Epithelial cell of prostate (primary cell): ENCODE measurements around the gene TCAF1.
"Not testable (repeated sequence)": the region's sequence is repeated elsewhere in the genome, so short reads cannot be mapped to it uniquely, and the experiment has no call there.

ENCODE experiments used
- DNase-seq: peaks from one replicate; pipeline ENCODE4 v3.0.0-alpha.2; 2011; ENCODE audit warnings: low read depth, low spot score
- H3K27ac ChIP-seq: fragments of 450-650 bp; 2 replicates; pipeline ENCODE4 v1.5.1; 2017; ENCODE audit warnings: mild to moderate bottlenecking

TCAF1 gene

DNA sequence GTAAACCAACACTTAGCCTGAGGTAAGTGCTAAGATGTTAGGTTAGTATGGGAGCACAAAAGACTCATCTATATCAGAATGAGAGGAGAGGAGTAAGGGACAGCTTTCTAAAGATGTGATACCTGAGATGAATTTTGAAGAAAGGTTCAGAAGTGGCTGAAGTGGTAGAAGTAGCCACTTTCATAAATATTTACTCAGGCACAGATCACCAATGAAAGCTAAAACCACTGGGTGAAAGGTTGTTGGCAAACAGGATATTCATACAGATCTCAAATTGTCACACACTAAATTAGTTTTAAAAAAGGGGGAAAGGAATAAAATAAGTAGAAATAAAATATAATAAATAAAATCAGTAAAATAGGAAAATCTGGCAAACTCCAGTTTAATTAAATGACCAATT, 30.4 kb downstream of the TCAF1 start:
- DNase-seq, result not testable (repeated sequence)

DNA sequence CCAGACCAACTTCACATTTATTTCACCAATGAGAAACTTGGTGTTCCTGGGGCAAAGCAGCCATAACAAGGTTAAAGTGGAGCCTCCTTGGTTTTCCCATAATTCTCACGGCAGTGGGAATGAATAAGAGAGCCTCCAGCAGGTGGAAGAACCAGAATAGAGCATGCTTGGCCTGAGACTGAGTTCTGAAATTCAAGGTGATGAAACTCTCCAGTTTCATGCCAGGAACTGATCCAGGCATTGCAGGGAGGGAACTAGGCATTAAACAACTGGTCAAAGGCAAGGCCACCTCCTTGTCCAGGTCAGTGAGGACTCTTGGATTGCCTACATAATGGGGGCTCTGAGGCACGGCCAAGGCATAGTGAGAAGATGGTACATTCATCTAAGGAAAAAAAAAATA, 44.0 kb downstream of the TCAF1 start:
- not testable (repeated sequence) for DNase-seq, H3K27ac ChIP-seq

More for the DNA sequence above, 30.4 kb downstream of the TCAF1 start:
- not testable (repeated sequence) for H3K27ac ChIP-seq

DNA sequence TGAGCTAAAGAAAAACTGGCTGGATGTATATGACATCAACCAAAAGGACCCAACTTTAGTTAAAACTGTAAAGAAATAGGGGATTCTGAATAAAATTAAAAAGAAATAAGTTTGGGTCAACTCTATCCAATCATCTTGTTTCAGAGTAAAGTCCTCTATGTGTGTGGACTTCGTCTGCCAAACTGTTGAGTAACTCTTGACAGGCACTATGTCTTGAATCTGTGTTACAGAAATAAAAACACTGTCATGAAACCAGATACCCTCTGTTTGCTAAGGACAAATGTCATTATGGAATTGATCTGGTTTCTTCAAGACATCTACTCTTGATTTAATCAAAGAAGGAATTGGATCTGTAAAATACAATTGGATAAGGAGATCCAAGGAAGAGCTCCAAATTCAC, 46.5 kb downstream of the TCAF1 start:
- DNase-seq, H3K27ac ChIP-seq: not testable (repeated sequence)

DNA sequence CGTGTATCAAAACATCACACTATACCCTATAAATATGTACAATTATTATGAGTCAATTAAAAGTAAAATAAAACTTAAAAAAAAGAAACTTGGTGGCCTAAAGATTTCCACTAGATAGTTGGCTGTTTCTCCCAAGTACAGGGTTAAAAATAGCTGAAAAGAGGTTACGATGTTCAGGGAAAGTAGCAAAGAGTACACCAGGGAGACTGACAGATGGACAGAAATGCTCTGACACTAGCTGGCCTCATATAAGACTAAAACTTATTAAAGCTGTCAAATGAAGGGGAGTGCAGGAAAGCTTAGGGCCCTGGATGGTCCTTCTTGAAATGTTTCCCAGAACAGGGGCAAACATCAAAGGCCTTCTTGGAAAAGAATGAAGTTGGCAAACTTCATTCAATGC, 51.3 kb downstream of the TCAF1 start:
- no peak for DNase-seq
- H3K27ac ChIP-seq, result no peak overlapping the region

DNA sequence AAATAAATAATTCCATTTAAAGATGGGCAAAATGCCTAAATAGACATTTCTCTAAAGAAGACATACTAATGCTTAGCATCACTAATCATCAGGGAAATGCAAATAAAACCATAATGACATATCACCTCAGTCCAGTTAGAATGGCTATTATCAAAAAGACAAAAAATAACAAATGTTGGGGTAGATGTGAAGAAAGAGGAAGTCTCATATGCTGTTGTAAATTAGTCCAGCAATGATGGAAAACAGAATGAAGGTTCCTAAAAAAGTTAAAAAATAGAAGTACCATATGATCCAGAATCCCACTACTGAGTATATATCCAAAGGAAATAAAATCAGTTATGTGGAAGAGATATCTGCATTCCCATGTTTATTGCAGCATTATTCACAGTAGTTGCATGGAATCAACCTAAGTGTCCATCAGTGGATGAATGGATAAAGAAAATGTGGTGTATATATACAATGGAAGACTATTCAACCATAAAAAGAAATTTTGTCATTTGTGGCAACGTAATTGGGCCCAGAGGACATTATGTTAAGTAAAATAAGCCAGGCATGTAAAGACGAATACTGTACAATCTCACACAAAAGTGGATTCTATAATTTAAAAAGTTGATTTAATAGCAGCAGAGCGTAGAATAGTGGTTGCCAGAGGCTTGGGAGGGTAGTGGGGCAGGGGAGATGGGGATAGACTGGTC, 52.0 kb downstream of the TCAF1 start:
- no peak for DNase-seq
- H3K27ac ChIP-seq, result no peak overlapping the region

DNA sequence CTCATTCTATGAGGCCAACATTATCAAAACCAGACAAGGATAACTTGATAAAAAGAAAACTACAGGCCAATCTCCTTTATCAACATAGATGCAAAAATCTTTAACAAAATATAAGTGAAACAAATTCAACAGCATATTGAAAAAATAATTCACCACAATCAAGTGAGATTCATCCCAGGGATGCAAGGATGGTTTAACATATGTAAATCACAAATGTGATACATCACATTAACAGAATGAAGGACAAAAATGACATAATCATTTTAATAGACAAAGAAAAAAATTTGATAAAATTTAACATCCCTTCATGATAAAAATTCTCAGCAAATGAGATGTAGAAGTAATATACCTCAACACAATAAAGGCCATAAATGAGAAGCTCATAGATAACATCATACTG, 53.8 kb downstream of the TCAF1 start:
- H3K27ac ChIP-seq, result no peak overlapping the region
- DNase-seq, result no peak

DNA sequence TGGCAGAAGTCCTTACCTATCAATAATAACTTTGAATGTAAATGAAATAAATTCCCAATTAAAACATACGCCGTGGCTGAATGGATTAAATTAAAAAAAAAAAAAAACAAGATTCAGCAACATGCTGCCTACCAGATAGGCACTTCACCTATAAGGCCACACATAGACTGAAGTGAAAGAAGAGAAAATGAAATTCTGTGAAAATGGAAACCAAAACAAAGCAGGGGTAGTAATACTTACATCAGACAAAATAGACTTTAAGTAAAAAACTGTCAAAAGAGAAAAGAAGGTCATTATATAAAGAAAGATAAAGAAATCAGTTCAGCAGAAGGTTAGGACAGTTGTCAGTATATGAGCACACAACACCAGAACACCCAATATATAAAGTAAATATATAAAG, 55.3 kb downstream of the TCAF1 start:
- H3K27ac ChIP-seq, result no peak overlapping the region
- no peak for DNase-seq

DNA sequence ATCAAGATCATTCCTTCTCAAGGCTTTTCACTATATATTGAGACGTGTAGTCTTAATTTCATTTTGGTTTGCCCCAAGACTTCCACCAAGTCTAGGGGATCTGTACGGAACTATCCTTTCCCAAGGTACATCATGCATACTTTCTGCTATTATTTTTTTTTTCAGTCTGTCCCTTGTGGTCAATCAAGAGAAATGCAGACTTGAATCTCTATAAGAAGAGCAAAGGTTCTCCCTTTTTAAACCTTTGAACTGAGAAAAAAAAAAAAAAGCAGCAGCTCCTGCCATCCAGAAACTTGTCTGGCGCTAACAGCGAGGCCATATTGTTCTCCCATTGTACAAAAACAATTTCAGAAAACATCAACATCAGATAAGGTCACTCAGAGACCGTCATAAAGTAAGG, 60.3 kb downstream of the TCAF1 start:
- H3K27ac ChIP-seq, DNase-seq: not testable (repeated sequence)

DNA sequence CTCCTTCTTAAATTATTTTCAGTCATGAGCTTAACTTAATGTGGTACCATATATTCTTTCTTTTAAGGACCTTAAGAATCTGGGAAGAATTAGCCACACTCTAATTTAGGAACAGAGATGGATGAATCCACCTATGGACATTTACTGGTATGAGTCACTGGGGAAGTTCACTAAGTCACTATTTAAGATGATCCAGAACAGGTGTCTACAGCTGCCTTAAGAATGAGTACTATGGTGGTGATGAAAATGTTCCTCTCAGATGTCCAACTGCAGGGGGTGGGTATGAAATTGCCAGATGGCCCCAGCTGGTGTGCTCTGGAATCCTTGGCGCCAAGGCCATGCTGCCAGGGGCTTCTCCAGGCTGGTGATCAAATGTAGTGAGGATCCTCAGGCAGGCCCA, 61.9 kb downstream of the TCAF1 start:
- not testable (repeated sequence) for H3K27ac ChIP-seq, DNase-seq

DNA sequence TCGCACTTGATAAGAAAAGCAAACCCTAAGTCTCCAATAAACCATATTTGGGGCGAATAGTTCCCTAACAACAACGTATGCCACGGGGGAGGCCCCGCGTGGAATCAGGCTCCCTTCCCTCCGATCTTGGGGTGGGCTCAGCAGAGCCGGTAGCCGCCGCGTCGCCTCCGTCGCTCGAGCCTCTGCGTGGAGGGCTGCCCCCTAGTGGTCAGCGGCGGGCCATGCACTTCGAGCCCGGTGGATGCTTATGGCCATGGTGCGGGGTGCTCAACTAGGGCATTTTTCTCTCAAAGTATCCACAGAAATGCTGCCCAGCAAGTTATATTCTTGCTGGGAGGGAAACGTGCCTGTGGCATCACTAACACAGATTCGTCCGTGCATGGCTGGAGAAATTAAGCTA, 64.8 kb downstream of the TCAF1 start:
- not testable (repeated sequence) for DNase-seq, H3K27ac ChIP-seq

DNA sequence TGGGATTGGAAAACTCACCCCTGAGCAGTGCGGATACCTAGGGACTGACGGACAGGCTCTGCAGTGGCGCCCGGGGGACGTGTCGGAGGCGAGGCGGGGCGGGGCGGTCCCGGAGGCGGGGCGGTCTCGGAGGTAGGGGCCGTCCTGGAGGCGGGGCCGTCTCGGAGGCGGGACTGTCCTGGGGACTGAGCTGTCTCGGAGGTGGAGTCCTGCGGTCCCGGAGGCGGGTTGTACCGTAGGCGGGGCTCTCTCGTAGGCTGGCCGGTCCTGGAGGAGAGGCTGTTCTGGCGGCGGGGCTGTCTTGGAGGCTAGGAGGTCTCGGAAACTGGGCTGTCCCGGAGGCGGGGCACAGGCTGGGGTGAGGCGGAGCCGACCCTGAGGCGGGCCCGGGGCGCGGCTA, 65.4 kb downstream of the TCAF1 start:
- not testable (repeated sequence) for H3K27ac ChIP-seq, DNase-seq

DNA sequence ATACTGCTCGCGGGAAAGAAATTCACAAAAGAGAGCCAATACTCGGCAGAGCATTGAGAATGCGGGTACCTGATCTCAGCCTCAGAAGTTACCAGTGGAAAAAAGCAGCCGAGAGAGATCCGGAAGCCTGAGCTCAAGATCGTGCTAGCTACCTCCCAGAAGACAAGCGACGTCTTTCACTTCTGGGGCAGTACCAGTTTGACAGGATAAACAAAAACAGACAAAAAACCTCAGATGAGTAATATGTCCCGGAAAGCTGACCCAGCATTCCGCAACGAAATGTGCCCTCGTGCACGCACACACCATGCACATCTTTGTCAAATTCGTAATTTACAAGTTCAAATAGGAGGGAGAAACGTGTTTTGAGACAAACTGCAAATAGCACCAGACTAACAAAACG, 65.9 kb downstream of the TCAF1 start:
- not testable (repeated sequence) for DNase-seq, H3K27ac ChIP-seq

DNA sequence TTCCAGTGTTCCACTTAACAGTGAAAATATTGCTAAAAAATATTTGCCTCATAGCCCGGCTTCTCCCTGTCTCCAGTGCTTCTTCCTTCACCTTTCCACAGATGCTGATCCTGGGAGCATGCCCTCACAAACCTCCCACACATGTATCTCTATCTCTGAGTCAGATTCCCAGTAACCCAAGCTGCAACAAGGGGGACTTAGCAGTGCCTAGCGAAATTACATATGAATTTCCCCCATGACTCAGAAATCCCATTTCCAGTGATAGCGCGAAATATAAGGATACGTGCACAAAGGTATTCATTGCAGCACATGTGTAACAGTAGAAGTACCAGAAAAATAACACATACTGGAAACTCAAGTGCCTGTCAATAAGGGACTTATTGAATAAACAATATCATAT, 75.4 kb downstream of the TCAF1 start:
- not testable (repeated sequence) for H3K27ac ChIP-seq, DNase-seq

DNA sequence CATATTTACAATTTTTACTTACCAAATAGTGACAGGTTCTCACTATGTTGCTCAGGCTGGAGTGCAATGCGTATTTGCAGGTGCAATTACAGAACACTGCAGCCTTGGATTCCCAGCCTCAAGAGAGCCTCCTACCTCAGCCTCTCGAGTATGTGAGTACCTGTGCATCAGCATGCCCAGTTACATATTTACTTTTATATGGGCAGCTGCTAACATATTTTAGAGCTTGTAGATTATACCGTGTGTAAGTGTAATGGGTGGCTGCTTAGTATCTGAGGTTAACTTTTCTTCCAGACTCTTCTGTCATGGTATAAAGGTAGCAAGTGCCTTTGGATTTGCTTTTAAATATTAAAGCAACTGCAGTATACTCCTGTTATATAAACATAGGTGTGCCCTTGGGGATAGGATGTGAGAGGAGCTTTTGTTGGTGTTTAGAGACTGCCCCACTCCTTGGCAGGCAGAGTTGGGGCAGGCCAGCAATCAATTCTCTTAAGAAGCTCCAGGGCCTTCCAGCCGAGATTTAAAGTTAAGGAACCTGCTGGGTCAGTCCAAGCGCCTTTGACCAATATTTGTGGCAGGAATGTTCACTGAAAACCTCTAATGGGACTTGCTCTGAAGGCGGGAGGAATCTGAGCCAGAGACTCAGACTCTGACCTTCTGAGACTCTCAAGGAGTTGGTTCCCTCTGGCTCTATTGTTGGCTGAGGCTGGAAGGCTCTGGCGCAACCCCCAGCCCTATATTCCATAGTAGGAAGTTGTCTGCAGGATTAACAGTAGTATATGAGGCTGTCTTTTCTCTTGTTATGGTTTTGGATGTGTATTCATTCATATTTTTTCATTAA, 77.5 kb downstream of the TCAF1 start:
- not testable (repeated sequence) for DNase-seq, H3K27ac ChIP-seq

DNA sequence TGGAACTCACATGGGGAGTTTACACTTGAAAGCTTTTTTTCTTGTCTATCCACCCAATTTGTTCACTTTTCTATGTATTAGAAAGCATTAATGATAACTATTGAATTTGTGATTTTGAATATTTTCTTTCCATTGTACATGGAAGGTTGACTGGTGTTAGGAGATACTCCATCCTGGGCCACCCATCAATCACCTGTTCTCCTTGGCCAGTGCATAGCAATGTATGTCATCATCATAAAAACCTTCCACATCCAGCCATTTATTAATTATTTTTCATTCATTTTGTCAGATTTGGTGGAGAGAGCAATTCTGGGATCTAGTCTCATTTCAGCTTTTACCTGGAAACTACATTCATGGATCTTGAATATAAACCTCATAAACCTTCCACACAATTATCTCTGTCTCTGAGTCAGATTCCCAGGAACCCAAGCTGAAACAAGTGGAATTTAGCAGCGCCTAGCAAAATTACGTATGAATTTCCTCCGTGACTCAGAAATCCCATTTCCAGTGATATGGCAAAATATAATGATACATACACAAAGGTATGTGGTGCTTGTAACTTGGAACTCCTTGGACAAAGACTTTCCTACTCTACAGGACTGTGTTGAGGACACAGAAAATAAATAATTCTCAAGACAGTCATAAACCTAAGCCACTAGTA, 78.2 kb downstream of the TCAF1 start:
- DNase-seq, H3K27ac ChIP-seq: not testable (repeated sequence)

DNA sequence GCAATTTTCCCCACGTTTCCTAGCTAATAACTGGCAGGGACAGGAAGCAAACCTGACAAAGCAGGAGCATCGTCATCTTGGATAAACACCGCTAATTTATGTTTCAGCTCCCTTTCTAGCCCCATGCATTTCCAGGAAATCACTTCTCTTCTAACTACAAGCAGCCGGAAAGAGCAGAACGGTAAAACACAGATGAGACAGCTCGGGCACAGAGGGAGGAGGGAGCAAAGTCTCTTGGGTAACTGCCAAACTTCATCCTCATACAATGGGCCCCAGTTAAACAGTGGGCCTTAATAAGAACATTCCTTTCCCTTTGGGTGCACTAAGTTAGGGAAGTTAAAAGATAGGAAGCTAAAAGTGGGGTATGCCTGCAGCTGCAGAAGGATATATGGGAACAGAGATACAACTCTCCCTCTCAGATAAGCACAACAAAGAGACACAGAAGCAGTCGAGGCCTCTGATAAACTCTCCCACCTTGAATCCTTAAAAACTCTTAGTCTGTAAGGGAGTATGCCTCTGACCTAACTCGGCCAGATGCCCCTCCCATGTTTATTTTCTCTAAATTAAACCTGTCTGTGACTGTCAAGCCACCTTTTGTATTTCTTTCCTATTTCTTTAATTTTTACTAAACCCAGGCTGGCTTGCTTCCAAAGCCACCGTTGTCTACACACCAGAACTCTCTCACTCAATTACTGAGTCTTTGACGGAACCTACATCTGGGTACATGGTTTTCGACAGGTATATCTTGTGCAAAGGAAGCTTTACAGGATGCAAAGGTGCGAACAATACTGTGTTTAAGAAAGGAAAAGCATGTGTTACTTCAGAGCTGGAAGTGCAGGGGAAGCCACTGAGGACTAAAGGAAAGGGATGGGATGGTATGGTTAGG, 80.3 kb downstream of the TCAF1 start:
- DNase-seq, H3K27ac ChIP-seq: not testable (repeated sequence)

DNA sequence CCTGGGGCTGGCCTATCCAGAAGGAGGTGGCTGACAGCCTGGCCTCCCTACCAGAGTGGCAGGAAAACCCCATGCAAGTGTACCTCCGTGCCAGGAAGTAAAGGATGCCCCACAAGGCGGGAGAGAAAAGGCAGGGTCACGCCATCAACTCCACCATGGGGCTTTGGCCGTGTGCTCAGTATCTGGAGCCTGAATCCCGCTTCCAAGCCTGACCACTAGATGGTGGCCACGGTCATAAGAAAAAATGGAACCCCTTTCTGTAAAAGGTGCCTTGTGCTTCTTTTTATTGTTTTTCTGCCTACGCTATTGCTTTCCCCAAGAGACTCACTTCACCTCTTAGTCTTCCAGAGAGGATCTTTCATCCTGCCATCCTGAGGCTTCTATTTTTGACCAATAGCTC, 84.1 kb downstream of the TCAF1 start:
- not testable (repeated sequence) for H3K27ac ChIP-seq, DNase-seq

DNA sequence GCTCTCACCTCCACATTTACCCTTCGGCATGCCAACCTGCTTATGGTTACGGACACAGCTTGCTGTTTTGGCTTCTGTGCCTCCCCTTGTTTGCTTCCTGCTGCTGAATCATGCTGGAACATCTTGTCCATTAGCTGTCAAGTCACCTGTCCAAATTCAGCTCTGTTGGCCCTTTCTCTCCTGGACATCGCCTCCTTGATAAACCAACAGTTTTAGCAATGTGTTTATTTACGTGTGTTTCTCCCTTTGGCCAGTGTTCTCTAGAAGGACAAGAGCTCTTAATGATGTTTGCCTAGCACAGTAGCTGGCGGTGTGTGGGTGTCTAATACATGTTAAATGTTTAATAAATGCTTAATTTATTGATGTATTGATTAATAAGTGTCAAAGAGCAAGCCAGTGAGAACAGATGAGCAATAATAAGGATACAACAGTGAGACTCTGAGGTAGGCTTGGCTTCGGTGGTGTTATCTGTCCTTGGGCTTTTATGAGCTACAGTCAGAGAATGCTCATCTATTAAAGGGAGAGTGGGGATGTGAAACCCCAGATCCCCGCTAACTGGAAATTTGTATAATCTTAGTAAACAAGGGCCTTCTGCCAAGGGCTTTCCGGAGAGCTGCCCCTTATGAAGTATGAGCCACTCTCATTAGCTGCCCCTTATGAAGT, 85.4 kb downstream of the TCAF1 start:
- not testable (repeated sequence) for H3K27ac ChIP-seq, DNase-seq

DNA sequence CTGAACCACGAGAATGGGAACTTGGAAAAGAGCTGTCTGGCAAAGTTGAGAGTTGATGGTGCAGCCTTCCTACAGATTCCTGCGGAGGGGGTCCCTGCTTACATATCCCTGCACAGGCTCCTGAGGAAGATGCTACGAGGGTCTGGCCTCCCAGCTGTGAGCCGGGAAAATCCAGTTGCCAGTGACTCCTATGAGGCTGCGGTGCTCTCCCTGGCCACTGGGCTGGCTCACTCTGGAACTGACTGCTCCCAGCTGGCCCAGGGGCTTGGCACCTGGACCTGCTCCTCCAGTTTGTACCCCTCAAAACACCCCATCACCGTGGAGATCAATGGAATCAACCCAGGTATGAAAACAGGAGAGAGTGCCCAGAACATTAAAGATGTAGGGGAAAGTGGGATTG, 91.3 kb downstream of the TCAF1 start:
- not testable (repeated sequence) for H3K27ac ChIP-seq, DNase-seq
